HepG2 (cell line): Measurements from ENCODE around the gene TXNDC11. TPM values are rescaled to one million over a fixed set of nuclear protein-coding genes. Genes with fewer than 3 reads are reported as not detected.

Experiments
- ATAC-seq: fragments of 200-7000 bp; cut with Tn5 transposase; 3 replicates; pipeline ENCODE4 v1.9.1; 2020; ENCODE audit warnings: mild to moderate bottlenecking, moderate library complexity
- BruUV-seq: library from RNA; stranded (reverse); fragments of 400-500 nt; replicated peaks from 2 replicates; lab custom pipeline; 2021; lab: Mats Ljungman, UMichigan
- CTCF ChIA-PET: fragments of 300-600 bp; formaldehyde crosslinking; extraction: SDS; loops from one replicate; lab custom pipeline; 2021; ENCODE audit warnings: low total read pairs, inconsistent platforms, low intra/inter-chr PET ratio; lab: Yijun Ruan, JAX
- POLR2A ChIA-PET: fragments of 350-600 bp; sonication (Branson Sonifier 250); formaldehyde crosslinking; loops from one replicate; lab custom pipeline; 2020; ENCODE audit warnings: antibody characterized with exemption, inconsistent platforms; lab: Yijun Ruan, JAX
- DNase-seq: peaks from one replicate; pipeline ENCODE4 v3.0.0-alpha.2; 2015; ENCODE audit warnings: low spot score
- FAIRE-seq: peaks from 3 replicates; lab custom pipeline; 2011; peaks lifted over from hg19 to GRCh38; lab: Jason Lieb, UNC
- H2AFZ ChIP-seq: one replicate; pipeline ENCODE4 v1.6.1; 2011; ENCODE audit warnings: low read length, inconsistent platforms
- H3K27ac ChIP-seq: fragments of 300-600 bp; 3 replicates; pipeline ENCODE4 v1.8.0; 2011; ENCODE audit warnings: mixed run types, mild to moderate bottlenecking, mixed read lengths, low read length, inconsistent platforms; ENCODE audit not compliant: insufficient read depth; ENCODE audit errors: extremely low read length
- H3K27me3 ChIP-seq, 2 experiments: fragments of 200-600 bp in 1 of 2; 2 replicates in 1 of 2; 3 replicates in 1 of 2; pipeline versions ENCODE4 v1.6.0 to v1.8.0; 2011; ENCODE audit warnings: low read length in 2 of 2, mild to moderate bottlenecking in 2 of 2, moderate library complexity in 2 of 2, inconsistent platforms in 1 of 2; ENCODE audit not compliant: insufficient read depth in 2 of 2, control insufficient read depth in 1 of 2
- H3K36me3 ChIP-seq, 2 experiments: fragments of 200-600 bp in 1 of 2; replicated peaks in 1 of 2; 2 replicates in 1 of 2; 3 replicates in 1 of 2; pipeline versions ENCODE4 v1.5.1 to v1.8.0; 2011; ENCODE audit warnings: low read length in 2 of 2, inconsistent platforms in 1 of 2; ENCODE audit not compliant: insufficient read depth in 2 of 2, control insufficient read depth in 1 of 2
- H3K4me1 ChIP-seq: 2 replicates; pipeline ENCODE4 v1.5.1; 2012; ENCODE audit warnings: low read length, inconsistent platforms; ENCODE audit not compliant: insufficient read depth
- H3K4me2 ChIP-seq: 2 replicates; pipeline ENCODE4 v1.6.0; 2011; ENCODE audit warnings: low read depth, low read length, inconsistent platforms
- H3K4me3 ChIP-seq, 3 experiments: fragments of 200-600 bp in 1 of 3; sonication (generic), shearing (Covaris generic) in 1 of 3; replicated peaks in 1 of 3; 2 replicates each; pipeline ENCODE4 v1.5.1; 2011 to 2016; ENCODE audit warnings: low read length in 3 of 3, inconsistent platforms in 2 of 3, low read depth in 2 of 3, mild to moderate bottlenecking in 2 of 3, control low read depth in 1 of 3, mixed read lengths in 1 of 3; ENCODE audit not compliant: insufficient read depth in 1 of 3
- H3K79me2 ChIP-seq: one replicate; pipeline ENCODE4 v1.6.1; 2011; ENCODE audit warnings: low read length, inconsistent platforms; ENCODE audit not compliant: insufficient read depth
- H3K9ac ChIP-seq: 2 replicates; pipeline ENCODE4 v1.6.0; 2011; ENCODE audit warnings: mild to moderate bottlenecking, low read depth, low read length, inconsistent platforms; ENCODE audit not compliant: insufficient read depth
- H3K9me3 ChIP-seq: 2 replicates; pipeline ENCODE4 v1.5.1; 2012; ENCODE audit warnings: mild to moderate bottlenecking, low read length
- H4K20me1 ChIP-seq: 2 replicates; pipeline ENCODE4 v1.6.0; 2011; ENCODE audit warnings: inconsistent platforms, mild to moderate bottlenecking, low read length, moderate library complexity; ENCODE audit not compliant: insufficient read depth
- ARNT2 ChIP-seq: sonication (generic); formaldehyde crosslinking; IDR thresholded peaks from 2 replicates; pipeline ENCODE4 v1.8.0; 2022; ENCODE audit warnings: mild to moderate bottlenecking, low read depth, missing genetic modification reagents, moderate library complexity
- HNF4G ChIP-seq, 2 experiments: sonication (generic) in 1 of 2; formaldehyde crosslinking in 1 of 2; IDR thresholded peaks; 2 replicates each; pipeline versions ENCODE4 v1.4.0 to v1.6.1; 2011 to 2020; ENCODE audit warnings: borderline replicate concordance in 2 of 2, low read depth in 2 of 2, mild to moderate bottlenecking in 2 of 2, low read length in 1 of 2, missing genetic modification reagents in 1 of 2, moderate library complexity in 1 of 2
- KMT2A ChIP-seq: sonication (generic); formaldehyde crosslinking; IDR thresholded peaks from 2 replicates; pipeline ENCODE4 v1.4.0; 2020; ENCODE audit warnings: missing genetic modification reagents
- NFE2 ChIP-seq: sonication (generic); formaldehyde crosslinking; IDR thresholded peaks from 2 replicates; pipeline ENCODE4 v1.4.0; 2020; ENCODE audit warnings: missing genetic modification reagents
- POLR2A ChIP-seq, 2 experiments: IDR thresholded peaks; 2 replicates each; pipeline ENCODE4 v1.6.1; 2011; ENCODE audit warnings: low read depth in 2 of 2, low read length in 2 of 2, mild to moderate bottlenecking in 1 of 2, moderate library complexity in 1 of 2; ENCODE audit not compliant: insufficient read depth in 1 of 2
- RFXAP ChIP-seq: sonication (generic); formaldehyde crosslinking; IDR thresholded peaks from 2 replicates; pipeline ENCODE4 v1.4.0; 2020; ENCODE audit warnings: missing genetic modification reagents, borderline replicate concordance
- RNF219 ChIP-seq: sonication (generic); formaldehyde crosslinking; IDR thresholded peaks from 2 replicates; pipeline ENCODE4 v1.5.0; 2020; ENCODE audit warnings: mild to moderate bottlenecking, missing genetic modification reagents
- SP5 ChIP-seq: IDR thresholded peaks from 2 replicates; pipeline ENCODE4 v1.6.1; 2016; ENCODE audit warnings: low read depth, borderline replicate concordance
- SRY ChIP-seq: sonication (generic); formaldehyde crosslinking; IDR thresholded peaks from 2 replicates; pipeline ENCODE4 v1.8.0; 2022; ENCODE audit warnings: mild to moderate bottlenecking, missing genetic modification reagents
- THYN1 ChIP-seq: sonication (generic); formaldehyde crosslinking; IDR thresholded peaks from 2 replicates; pipeline ENCODE4 v1.8.1; 2023; ENCODE audit warnings: low read depth, mild to moderate bottlenecking, moderate library complexity, missing genetic modification reagents, borderline replicate concordance
- YEATS4 ChIP-seq: sonication (generic); formaldehyde crosslinking; IDR thresholded peaks from 2 replicates; pipeline ENCODE4 v1.4.0; 2020; ENCODE audit warnings: missing genetic modification reagents, borderline replicate concordance
- ZFP41 ChIP-seq: sonication (generic); formaldehyde crosslinking; IDR thresholded peaks from 2 replicates; pipeline ENCODE4 v1.4.0; 2020; ENCODE audit warnings: mild to moderate bottlenecking, missing genetic modification reagents, borderline replicate concordance
- ZNF296 ChIP-seq: sonication (generic); formaldehyde crosslinking; conservative IDR thresholded peaks from 2 replicates; pipeline ENCODE4 v1.5.0; 2020; ENCODE audit warnings: mild to moderate bottlenecking, missing genetic modification reagents
- ZNF563 ChIP-seq: sonication (generic); formaldehyde crosslinking; IDR thresholded peaks from 2 replicates; pipeline ENCODE4 v1.8.0; 2022; ENCODE audit warnings: mild to moderate bottlenecking, moderate library complexity, missing genetic modification reagents
- ZNF598 ChIP-seq: sonication (generic); formaldehyde crosslinking; IDR thresholded peaks from 2 replicates; pipeline ENCODE4 v1.5.1; 2020; ENCODE audit warnings: mild to moderate bottlenecking, missing genetic modification reagents, borderline replicate concordance
- ZSCAN20 ChIP-seq: sonication (generic); formaldehyde crosslinking; IDR thresholded peaks from 2 replicates; pipeline ENCODE4 v1.4.0; 2020; ENCODE audit warnings: missing genetic modification reagents, mild to moderate bottlenecking, borderline replicate concordance
- WGBS: methylation state at CpG from one replicate; pipeline ENCODE4 v1.1.6; 2017; ENCODE audit warnings: low lambda C conversion rate; 5-methylcytosine and 5-hydroxymethylcytosine counted together
- in situ Hi-C: cut with HindIII; loops from 2 replicates; pipeline ENCODE4 v1.10.0; 2017; ENCODE audit warnings: low pct_unique_long_range_greater_than_20kb; ENCODE audit not compliant: extremely low pct_ligation_motif_present
- intact Hi-C: fragments of 100-400 bp; cut with micrococcal nuclease; formaldehyde crosslinking; loops from one replicate; pipeline ENCODE4 v1.10.0; 2022; ENCODE audit not compliant: unreplicated experiment
- polyA plus RNA-seq, 8 experiments: library from polyadenylated mRNA; depleted of rRNA in 3 of 8; stranded (reverse) in 7 of 8; unstranded in 1 of 8; fragments of >200 nt; fragmentation: Illumina TruSeq in 4 of 8; extraction: Trizol in 4 of 8; gene quantifications; 2 replicates each; pipeline versions ENCODE4 v1.2.1 to v1.2.3, GENCODE V29; 2011 to 2016; ENCODE audit warnings: low read depth in 4 of 8, missing spikeins in 1 of 8, mixed read lengths in 1 of 8; ENCODE audit not compliant: insufficient read depth in 1 of 8
- total RNA-seq, 5 experiments: library from RNA; depleted of rRNA; stranded (reverse); fragments of >200 nt; fragmentation: Illumina TruSeq; extraction: Trizol; gene quantifications; 2 replicates each; pipeline ENCODE4 v1.2.3, GENCODE V29; 2016; ENCODE audit warnings: low read depth in 1 of 5

TXNDC11 gene
- total and polyA plus RNA-seq, 2 of the 13 experiments (the other 11 are each of a cell fraction or from before 2014, with no cell fraction given): 74.9 to 123 TPM

- in situ Hi-C loops: no loop called here
- H3K36me3 ChIP-seq: peaks cover 34 to 55% of the 10 kb centered on the region in 2 experiments
- CTCF ChIA-PET: no interaction called here
These were observed 65.9 kb downstream of the TXNDC11 start for GRCh38 chr16:11676799-11677198.

GRCh38 chr16:11675561-11676511 is 66.8 kb downstream of the TXNDC11 start:
- ATAC-seq (peak; percentile 81), DNase-seq (peak; percentile 88), FAIRE-seq (peak; percentile 97)
- Histone ChIP-seq H3K36me3 (peaks cover 28 to 45% of the 10 kb centered on the region in 2 experiments), H3K4me3 (no peak overlapping the region), H4K20me1 (peaks cover 4% of the 10 kb centered on the region; the same call in 1 of the 2 replicates), H3K9me3 (no peaks in the 10 kb centered on the region), H3K4me2 (peak overlapping the region; percentile 42), H2AFZ (no peak overlapping the region), H3K4me1 (peaks cover 36% of the 10 kb centered on the region), H3K9ac (no peak overlapping the region), H3K79me2 (no peaks in the 10 kb centered on the region), H3K27ac (no peak overlapping the region), H3K27me3 (no peaks in the 10 kb centered on the region)
- in situ Hi-C loops (no loop called here), intact Hi-C loops (no loop called here)
- BruUV-seq: no TSS peak
- ChIA-PET POLR2A (interaction anchor here (0.9 to 1.7 kb wide), 5 partner anchors 13 to 122 kb away, joined by 3 to 11 read pairs (median 3); partner anchors contain the start of genes TXNDC11 and ZC3H7A), CTCF (no interaction called here)
- 68% methylated on average over 42 of the region's 42 CpGs for WGBS
- TF ChIP-seq SP5 (CRISPR knock-in tag) (no peak), SRY (CRISPR knock-in tag) (no peak; the same call in 1 of the 2 replicates), ZSCAN20 (no peak), ZNF296 (CRISPR knock-in tag) (0 out of 2 replicates have a peak, but pooled peaks have one; percentile 21), ZNF598 (CRISPR knock-in tag) (peak; percentile 88; the same call in 1 of the 2 replicates), ARNT2 (no peak), RFXAP (CRISPR knock-in tag) (no peak), YEATS4 (CRISPR knock-in tag) (no peak), RNF219 (no peak), ZFP41 (CRISPR knock-in tag) (no peak), THYN1 (CRISPR knock-in tag) (no peak)

More at GRCh38 chr16:11676799-11677198, 65.9 kb downstream of the TXNDC11 start:
- no peak overlapping the region for H3K27ac ChIP-seq
- H3K4me2 ChIP-seq: no peak overlapping the region
- TF ChIP-seq ZNF563 (CRISPR knock-in tag) (no peak), KMT2A (CRISPR knock-in tag) (no peak), POLR2A (IDR thresholded peaks at IDR 0.05; ENCODE audit: insufficient read depth in 1 of 2, low read depth in 2 of 2, low read length in 2 of 2) (0 out of 4 replicates have a peak, but pooled peaks of 1 of the 2 experiments have one; percentile 11), NFE2 (CRISPR knock-in tag) (no peak), HNF4G (IDR thresholded peaks at IDR 0.05; ENCODE audit: borderline replicate concordance, low read depth, low read length) (no peak), HNF4G (CRISPR knock-in tag; IDR thresholded peaks at IDR 0.05; ENCODE audit: borderline replicate concordance, low read depth) (no peak)
- 95% methylated on average over 14 of the region's 14 CpGs for WGBS
- H2AFZ ChIP-seq: no peak overlapping the region
- H3K9ac ChIP-seq: no peak overlapping the region
- no peaks in the 10 kb centered on the region for H3K79me2 ChIP-seq
- no peak for FAIRE-seq
- no peaks in the 10 kb centered on the region for H3K9me3 ChIP-seq
- intact Hi-C loops: no loop called here
- TSS peak; percentile 23 for BruUV-seq
- no peak for ATAC-seq
- DNase-seq: no peak
- no peaks in the 10 kb centered on the region for H3K27me3 ChIP-seq
- H3K4me3 ChIP-seq: no peak overlapping the region
- peaks cover 36% of the 10 kb centered on the region for H3K4me1 ChIP-seq
- POLR2A ChIA-PET: interaction anchor here (1.0 to 1.7 kb wide), 3 partner anchors 12 to 66 kb away, joined by 3 to 11 read pairs (median 3); partner anchors contain the start of gene TXNDC11
- peaks cover 4% of the 10 kb centered on the region; the same call in 1 of the 2 replicates for H4K20me1 ChIP-seq
